Caco-2 (cell line): ENCODE measurements around the gene IL1RAPL1. TPM values are rescaled to one million over a fixed set of nuclear protein-coding genes. Genes with fewer than 3 reads are reported as not detected.

ENCODE experiments used
- BruUV-seq: library from RNA; stranded (reverse); fragments of 400-500 nt; replicated peaks from 2 replicates; lab custom pipeline; 2021; lab: Mats Ljungman, UMichigan
- CTCF ChIA-PET: fragments of 300-600 bp; sonication (Branson Sonifier 250); formaldehyde crosslinking; loops from one replicate; lab custom pipeline; 2022; ENCODE audit warnings: antibody characterized with exemption; lab: Charles Lee
- POLR2A ChIA-PET: fragments of 300-600 bp; sonication (Branson Sonifier 250); formaldehyde crosslinking; loops from one replicate; lab custom pipeline; 2022; ENCODE audit warnings: antibody characterized with exemption; lab: Charles Lee
- DNase-seq, 2 experiments: peaks; one replicate each; pipeline versions ENCODE4 v3.0.0 to v3.0.0-alpha.2; 2020 to 2022
- H3K27me3 ChIP-seq: replicated peaks from 2 replicates; pipeline ENCODE4 v1.6.0; 2011; ENCODE audit warnings: low read length; ENCODE audit not compliant: control insufficient read depth, insufficient read depth
- H3K36me3 ChIP-seq: 2 replicates; pipeline ENCODE4 v1.5.1; 2011; ENCODE audit warnings: low read length; ENCODE audit not compliant: control insufficient read depth, insufficient read depth
- H3K4me1 ChIP-seq: fragments of 250-450 bp; sonication (Bioruptor Pico); 2 replicates; pipeline ENCODE4 v1.5.1; 2020; ENCODE audit warnings: mild to moderate bottlenecking
- H3K4me3 ChIP-seq: 2 replicates; pipeline ENCODE4 v1.5.1; 2011; ENCODE audit warnings: low read depth, mild to moderate bottlenecking, control low read depth, low read length
- H3K9me3 ChIP-seq: fragments of 250-450 bp; sonication (Bioruptor Pico); 2 replicates; pipeline ENCODE4 v1.5.1; 2020; ENCODE audit warnings: mild to moderate bottlenecking, moderate library complexity
- H3K27ac Mint-ChIP-seq: one replicate; pipeline ENCODE4 v1.8.0; 2022; ENCODE audit warnings: mixed read lengths; ENCODE audit not compliant: unreplicated experiment
- H3K27me3 Mint-ChIP-seq: one replicate; pipeline ENCODE4 v1.8.0; 2022; ENCODE audit warnings: mixed read lengths; ENCODE audit not compliant: insufficient read depth, unreplicated experiment
- H3K36me3 Mint-ChIP-seq: one replicate; pipeline ENCODE4 v1.8.0; 2022; ENCODE audit warnings: mild to moderate bottlenecking, mixed read lengths; ENCODE audit not compliant: insufficient read depth, unreplicated experiment
- H3K4me1 Mint-ChIP-seq: one replicate; pipeline ENCODE4 v1.8.0; 2022; ENCODE audit warnings: low read depth, mixed read lengths; ENCODE audit not compliant: unreplicated experiment
- H3K4me3 Mint-ChIP-seq: one replicate; pipeline ENCODE4 v1.8.0; 2022; ENCODE audit warnings: mild to moderate bottlenecking, moderate library complexity, mixed read lengths; ENCODE audit not compliant: unreplicated experiment
- H3K9me3 Mint-ChIP-seq: one replicate; pipeline ENCODE4 v1.8.0; 2022; ENCODE audit warnings: mixed read lengths; ENCODE audit not compliant: unreplicated experiment
- CTCF ChIP-seq, 2 experiments: fragments of 200-600 bp in 1 of 2; IDR thresholded peaks; 1 replicate in 1 of 2; 2 replicates in 1 of 2; pipeline versions ENCODE4 v1.5.1 to v1.8.0; 2011 to 2022; ENCODE audit warnings: antibody characterized with exemption in 1 of 2, control low read depth in 1 of 2, inconsistent platforms in 1 of 2, low read depth in 1 of 2, low read length in 1 of 2, mild to moderate bottlenecking in 1 of 2, moderate library complexity in 1 of 2; ENCODE audit not compliant: insufficient read depth in 1 of 2, severe bottlenecking in 1 of 2, unreplicated experiment in 1 of 2
- intact Hi-C: fragments of 100-400 bp; cut with micrococcal nuclease; formaldehyde crosslinking; loops from one replicate; pipeline ENCODE4 v1.10.0; 2022; ENCODE audit not compliant: unreplicated experiment
- total RNA-seq: library from RNA; stranded (reverse); gene quantifications from 2 replicates; pipeline ENCODE4 v1.2.3, GENCODE V29; 2022

IL1RAPL1 gene
- total RNA-seq, 1 experiment from 2014 or later, result not detected

DNA sequence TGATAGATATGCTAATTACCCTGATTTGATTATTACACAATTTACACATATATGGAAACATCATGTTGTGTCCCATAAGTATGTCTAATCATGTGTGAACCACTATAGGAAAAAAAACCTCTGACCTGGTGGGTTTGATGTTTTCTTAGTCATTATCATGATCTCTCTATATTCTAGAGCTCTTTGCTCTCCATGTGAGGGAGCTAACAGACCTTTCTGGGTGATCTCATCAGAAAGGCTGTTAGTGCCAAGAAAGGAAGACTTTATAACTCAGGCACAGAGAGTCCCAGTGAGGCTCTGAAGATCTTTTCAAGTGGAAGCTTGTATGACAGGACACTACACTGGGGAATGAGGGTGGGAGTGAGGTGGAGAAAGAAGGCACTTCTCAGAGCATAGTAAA, 1100.4 kb downstream of the IL1RAPL1 start:
- H3K27me3 Mint-ChIP-seq, result no peaks in the 10 kb centered on the region
- CTCF ChIA-PET, result no interaction called here

GRCh38 chrX:29690061-29690460, 1102.8 kb downstream of the IL1RAPL1 start:
- Mint-ChIP-seq H3K27me3 (no peaks in the 10 kb centered on the region), H3K27ac (no peak overlapping the region), H3K9me3 (no peaks in the 10 kb centered on the region), H3K4me3 (no peak overlapping the region), H3K36me3 (no peaks in the 10 kb centered on the region), H3K4me1 (no peaks in the 10 kb centered on the region)
- Histone ChIP-seq H3K4me3 (no peak overlapping the region), H3K36me3 (no peaks in the 10 kb centered on the region), H3K4me1 (no peaks in the 10 kb centered on the region), H3K9me3 (no peaks in the 10 kb centered on the region), H3K27me3 (no peaks in the 10 kb centered on the region)
- CTCF ChIA-PET, result no interaction called here
- no peak for TF ChIP-seq CTCF (IDR thresholded peaks at IDR 0.05; ENCODE audit: insufficient read depth in 1 of 2, low read depth in 1 of 2, low read length in 1 of 2, severe bottlenecking in 1 of 2, unreplicated experiment in 1 of 2)
- no peak for DNase-seq
- POLR2A ChIA-PET, result no interaction called here
- intact Hi-C loops, result no loop called here
- BruUV-seq, result no TSS peak

More for the DNA sequence above, 1100.4 kb downstream of the IL1RAPL1 start:
- no peak overlapping the region for H3K27ac Mint-ChIP-seq
- POLR2A ChIA-PET, result no interaction called here
- Histone ChIP-seq H3K9me3 (no peaks in the 10 kb centered on the region), H3K36me3 (no peaks in the 10 kb centered on the region), H3K4me3 (no peak overlapping the region), H3K4me1 (no peaks in the 10 kb centered on the region), H3K27me3 (no peaks in the 10 kb centered on the region)
- BruUV-seq, result no TSS peak
- no peak overlapping the region for H3K4me3 Mint-ChIP-seq
- no peak for TF ChIP-seq CTCF (IDR thresholded peaks at IDR 0.05; ENCODE audit: insufficient read depth in 1 of 2, low read depth in 1 of 2, low read length in 1 of 2, severe bottlenecking in 1 of 2, unreplicated experiment in 1 of 2)
- no peaks in the 10 kb centered on the region for H3K36me3 Mint-ChIP-seq
- intact Hi-C loops, result loop anchor here (5.0 kb wide), 1 partner anchor 215 kb away; no protein-coding TSS in a partner anchor
- DNase-seq, result no peak
- no peaks in the 10 kb centered on the region for H3K4me1 Mint-ChIP-seq
- H3K9me3 Mint-ChIP-seq, result no peaks in the 10 kb centered on the region

- no peaks in the 10 kb centered on the region for H3K36me3 Mint-ChIP-seq
Measured at GRCh38 chrX:29691044-29691443, 1103.8 kb downstream of the IL1RAPL1 start.

More at GRCh38 chrX:29691044-29691443, 1103.8 kb downstream of the IL1RAPL1 start:
- Histone ChIP-seq H3K4me3 (no peak overlapping the region), H3K9me3 (no peaks in the 10 kb centered on the region), H3K36me3 (no peaks in the 10 kb centered on the region), H3K27me3 (no peaks in the 10 kb centered on the region), H3K4me1 (no peaks in the 10 kb centered on the region)
- Mint-ChIP-seq H3K4me3 (no peak overlapping the region), H3K27ac (no peak overlapping the region), H3K4me1 (no peaks in the 10 kb centered on the region), H3K27me3 (no peaks in the 10 kb centered on the region), H3K9me3 (no peaks in the 10 kb centered on the region)
- ChIA-PET CTCF (no interaction called here), POLR2A (no interaction called here)
- intact Hi-C loops, result no loop called here
- no TSS peak for BruUV-seq
- TF ChIP-seq CTCF (IDR thresholded peaks at IDR 0.05; ENCODE audit: insufficient read depth in 1 of 2, low read depth in 1 of 2, low read length in 1 of 2, severe bottlenecking in 1 of 2, unreplicated experiment in 1 of 2), result no peak
- DNase-seq, result no peak
